Stimulated activated naive B cell treated with anti-CD40 and anti-IgM and Interleukin-4, amounts not matched to agents 10 μg/mL and 1 μg/mL and 100 μg/mL, for 72 hours (primary cell): Measurements from ENCODE around the gene XPNPEP1.
A peak's percentile ranks its signal among the peaks of the same experiment; 100 is the strongest.

ENCODE experiments used
- ATAC-seq, 2 donors: fragments of 150-1000 bp; cut with Tn5 transposase; replicated peaks; 2 replicates each; pipeline ENCODE4 v1.10.0; 2021; ENCODE audit warnings: moderate library complexity in 1 of 2
- DNase-seq: peaks from one replicate; pipeline ENCODE4 v3.0.0; 2021
- H3K27ac Mint-ChIP-seq: one replicate; pipeline ENCODE4 v1.8.0; 2022; ENCODE audit warnings: mild to moderate bottlenecking, mixed read lengths
- H3K27me3 Mint-ChIP-seq, 2 donors: one replicate each; pipeline ENCODE4 v1.8.0; 2022; ENCODE audit warnings: mixed read lengths in 2 of 2
- H3K36me3 Mint-ChIP-seq, 2 donors: one replicate each; pipeline ENCODE4 v1.8.0; 2022; ENCODE audit warnings: mixed read lengths in 2 of 2, mild to moderate bottlenecking in 1 of 2
- H3K4me1 Mint-ChIP-seq, 2 donors: one replicate each; pipeline ENCODE4 v1.8.0; 2022; ENCODE audit warnings: mixed read lengths in 2 of 2, mild to moderate bottlenecking in 1 of 2
- H3K4me3 Mint-ChIP-seq, 2 donors: one replicate each; pipeline ENCODE4 v1.8.0; 2022; ENCODE audit warnings: mild to moderate bottlenecking in 2 of 2, mixed read lengths in 2 of 2, moderate library complexity in 1 of 2
- H3K9me3 Mint-ChIP-seq, 2 donors: one replicate each; pipeline ENCODE4 v1.8.0; 2022; ENCODE audit warnings: mixed read lengths in 2 of 2, mild to moderate bottlenecking in 1 of 2

Gene XPNPEP1

DNA sequence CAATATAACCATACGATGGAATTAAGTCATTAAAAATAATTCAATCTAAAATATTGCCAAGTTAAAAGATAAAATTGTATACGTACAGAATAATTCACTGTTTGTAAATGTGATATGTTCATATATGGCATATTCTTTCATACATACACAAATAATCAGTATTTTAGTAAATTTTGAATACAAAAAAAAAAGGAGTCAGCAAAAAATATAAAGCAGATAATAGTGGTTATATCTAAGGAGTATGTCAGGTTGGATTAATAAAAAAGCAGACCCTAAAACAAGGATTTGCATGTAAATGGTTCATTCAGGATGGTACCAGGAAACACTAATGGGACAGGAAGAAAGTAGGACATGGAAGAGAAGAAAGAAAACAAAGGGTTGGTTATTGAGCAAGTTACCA, 59.5 kb downstream of the XPNPEP1 start:
- no peak overlapping the region for H3K4me3 Mint-ChIP-seq

GRCh38 chr10:109862738-109863137, 60.6 kb downstream of the XPNPEP1 start:
- peaks cover 13 to 15% of the 10 kb centered on the region in 2 donors for H3K9me3 Mint-ChIP-seq
- H3K27me3 Mint-ChIP-seq: no peaks in the 10 kb centered on the region
- H3K36me3 Mint-ChIP-seq: peaks cover 66 to 80% of the 10 kb centered on the region in 2 donors
- H3K27ac Mint-ChIP-seq: peak overlapping the region; percentile 51
- H3K4me3 Mint-ChIP-seq: no peak overlapping the region
- DNase-seq (no peak), ATAC-seq (no peak)
- H3K4me1 Mint-ChIP-seq: peaks cover 11 to 17% of the 10 kb centered on the region in 2 donors

More for the DNA sequence above, 59.5 kb downstream of the XPNPEP1 start:
- no peaks in the 10 kb centered on the region for H3K27me3 Mint-ChIP-seq
- peaks cover 71 to 87% of the 10 kb centered on the region in 2 donors for H3K36me3 Mint-ChIP-seq
- peaks cover 11 to 17% of the 10 kb centered on the region in 2 donors for H3K4me1 Mint-ChIP-seq
- ATAC-seq: no peak
- H3K27ac Mint-ChIP-seq: no peak overlapping the region
- DNase-seq: no peak
- H3K9me3 Mint-ChIP-seq: peaks cover 13 to 15% of the 10 kb centered on the region in 2 donors

DNA sequence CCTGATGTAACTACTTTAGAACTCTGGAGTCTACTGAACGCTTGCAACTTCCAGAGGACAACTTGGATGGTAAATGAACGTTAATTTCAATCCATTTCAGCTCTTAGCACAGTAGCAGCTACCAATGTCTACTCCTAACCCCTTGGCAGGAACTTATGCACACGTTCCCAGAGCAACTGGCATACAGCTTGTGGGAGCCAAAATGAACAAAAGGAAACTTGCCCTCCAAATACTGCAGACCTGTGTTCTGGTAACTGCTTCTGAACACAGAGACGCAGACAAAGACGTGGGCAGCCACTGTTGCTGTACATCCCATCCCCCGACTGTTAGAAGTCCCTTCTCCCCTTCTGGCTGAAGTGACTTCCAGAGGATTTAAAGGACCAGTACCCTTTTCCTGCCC, 61.3 kb downstream of the XPNPEP1 start:
- Mint-ChIP-seq H3K9me3 (peaks cover 13 to 15% of the 10 kb centered on the region in 2 donors), H3K4me1 (peaks cover 11 to 17% of the 10 kb centered on the region in 2 donors), H3K4me3 (no peak overlapping the region), H3K27me3 (no peaks in the 10 kb centered on the region), H3K36me3 (peaks cover 60 to 73% of the 10 kb centered on the region in 2 donors), H3K27ac (no peak overlapping the region)
- DNase-seq (no peak), ATAC-seq (no peak)

DNA sequence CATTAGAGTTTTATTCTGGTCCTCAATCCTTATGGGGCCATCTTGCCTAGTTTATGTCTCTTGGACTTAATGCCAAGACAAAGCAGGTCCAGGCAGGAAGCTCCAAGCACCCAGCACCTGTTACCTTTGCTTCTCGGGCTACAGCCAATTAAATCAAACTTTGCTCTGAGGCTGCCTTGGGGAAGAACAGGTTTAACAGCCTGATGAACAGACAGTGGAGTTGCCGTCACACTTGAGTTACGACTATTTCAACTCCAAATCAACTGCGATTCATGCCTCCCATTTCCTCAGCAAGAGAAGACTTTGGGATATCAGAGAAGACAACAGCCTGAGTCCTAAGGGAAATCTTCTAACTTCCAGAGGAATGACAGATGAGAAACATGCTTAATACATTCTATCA, 62.2 kb downstream of the XPNPEP1 start:
- Mint-ChIP-seq H3K4me1 (peaks cover 11 to 17% of the 10 kb centered on the region in 2 donors), H3K9me3 (peaks cover 13 to 15% of the 10 kb centered on the region in 2 donors), H3K36me3 (peaks cover 53 to 66% of the 10 kb centered on the region in 2 donors), H3K4me3 (no peak overlapping the region), H3K27me3 (no peaks in the 10 kb centered on the region), H3K27ac (no peak overlapping the region)
- ATAC-seq: no peak
- DNase-seq: no peak

GRCh38 chr10:109859221-109859620, 64.1 kb downstream of the XPNPEP1 start:
- peaks cover 11 to 17% of the 10 kb centered on the region in 2 donors for H3K4me1 Mint-ChIP-seq

DNA sequence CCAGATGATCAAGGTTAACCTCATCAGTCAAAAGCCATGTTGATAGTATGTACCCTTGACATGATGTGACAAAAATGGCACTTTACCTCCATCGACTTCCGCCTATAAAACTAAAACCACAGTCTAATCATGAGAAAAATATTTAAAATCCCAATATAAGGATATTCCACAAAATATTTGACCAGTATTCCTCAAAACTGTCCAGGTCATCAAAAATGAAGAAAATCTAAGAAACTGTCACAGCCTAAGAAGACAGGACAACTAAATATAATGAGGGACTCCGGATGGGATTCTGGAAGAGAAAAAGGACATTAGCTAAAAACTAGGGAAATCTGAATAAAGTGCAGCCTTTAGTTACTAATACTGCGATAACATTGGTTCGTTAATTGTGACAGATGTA, 67.6 kb downstream of the XPNPEP1 start:
- H3K9me3 Mint-ChIP-seq: peaks cover 0 to 2% of the 10 kb centered on the region in 2 donors
- DNase-seq (no peak), ATAC-seq (no peak)
- H3K27ac Mint-ChIP-seq: no peak overlapping the region
- H3K36me3 Mint-ChIP-seq: peaks cover 17 to 20% of the 10 kb centered on the region in 2 donors
- no peak overlapping the region for H3K4me3 Mint-ChIP-seq
- H3K27me3 Mint-ChIP-seq: peaks cover 13 to 15% of the 10 kb centered on the region in 2 donors
- H3K4me1 Mint-ChIP-seq: peaks cover 16 to 26% of the 10 kb centered on the region in 2 donors

More at GRCh38 chr10:109859221-109859620, 64.1 kb downstream of the XPNPEP1 start:
- no peak overlapping the region for H3K4me3 Mint-ChIP-seq
- no peaks in the 10 kb centered on the region for H3K27me3 Mint-ChIP-seq
- peaks cover 36 to 47% of the 10 kb centered on the region in 2 donors for H3K36me3 Mint-ChIP-seq
- H3K27ac Mint-ChIP-seq: no peak overlapping the region
- no peak for DNase-seq
- peaks cover 13 to 15% of the 10 kb centered on the region in 2 donors for H3K9me3 Mint-ChIP-seq
- no peak for ATAC-seq

GRCh38 chr10:109853921-109854320, 69.4 kb downstream of the XPNPEP1 start:
- Mint-ChIP-seq H3K27ac (no peak overlapping the region), H3K9me3 (no peaks in the 10 kb centered on the region), H3K27me3 (peaks cover 17 to 21% of the 10 kb centered on the region in 2 donors), H3K36me3 (peaks cover 3% of the 10 kb centered on the region in 2 donors), H3K4me3 (no peak overlapping the region), H3K4me1 (peaks cover 6 to 9% of the 10 kb centered on the region in 2 donors)
- DNase-seq: no peak
- ATAC-seq: no peak

DNA sequence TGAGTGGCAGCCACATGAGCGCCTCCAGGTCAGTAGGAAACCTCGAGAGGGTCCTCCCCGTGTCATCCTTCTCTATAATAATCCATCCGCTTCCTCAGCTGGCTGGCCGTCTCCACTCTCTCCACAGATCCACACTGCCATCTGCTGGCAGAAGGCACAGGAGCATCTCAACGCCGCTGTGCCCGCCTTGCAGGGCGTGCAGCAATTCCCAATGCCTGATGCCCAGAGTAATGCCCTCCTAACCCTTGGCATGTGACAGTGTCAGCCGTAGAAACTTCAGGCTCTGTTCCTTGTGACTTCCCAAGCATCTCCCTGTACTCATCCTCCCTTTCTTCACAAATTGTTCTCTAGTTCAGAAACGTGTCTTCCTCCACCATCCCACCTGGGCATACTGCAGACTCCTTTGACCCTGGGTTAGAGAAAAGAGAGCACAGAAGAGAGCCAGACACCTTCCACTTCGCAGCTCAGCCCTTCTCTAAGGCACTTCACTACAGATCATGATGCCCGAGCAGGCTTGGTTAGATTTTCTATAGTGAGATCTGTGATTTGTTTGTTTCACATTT, 70.8 kb downstream of the XPNPEP1 start:
- Mint-ChIP-seq H3K36me3 (no peaks in the 10 kb centered on the region), H3K4me3 (no peak overlapping the region), H3K27me3 (peaks cover 21% of the 10 kb centered on the region in 2 donors), H3K9me3 (no peaks in the 10 kb centered on the region), H3K27ac (no peak overlapping the region), H3K4me1 (peaks cover 6 to 9% of the 10 kb centered on the region in 2 donors)
- ATAC-seq: peak; percentile 84 to 88
- DNase-seq: peak; percentile 46

DNA sequence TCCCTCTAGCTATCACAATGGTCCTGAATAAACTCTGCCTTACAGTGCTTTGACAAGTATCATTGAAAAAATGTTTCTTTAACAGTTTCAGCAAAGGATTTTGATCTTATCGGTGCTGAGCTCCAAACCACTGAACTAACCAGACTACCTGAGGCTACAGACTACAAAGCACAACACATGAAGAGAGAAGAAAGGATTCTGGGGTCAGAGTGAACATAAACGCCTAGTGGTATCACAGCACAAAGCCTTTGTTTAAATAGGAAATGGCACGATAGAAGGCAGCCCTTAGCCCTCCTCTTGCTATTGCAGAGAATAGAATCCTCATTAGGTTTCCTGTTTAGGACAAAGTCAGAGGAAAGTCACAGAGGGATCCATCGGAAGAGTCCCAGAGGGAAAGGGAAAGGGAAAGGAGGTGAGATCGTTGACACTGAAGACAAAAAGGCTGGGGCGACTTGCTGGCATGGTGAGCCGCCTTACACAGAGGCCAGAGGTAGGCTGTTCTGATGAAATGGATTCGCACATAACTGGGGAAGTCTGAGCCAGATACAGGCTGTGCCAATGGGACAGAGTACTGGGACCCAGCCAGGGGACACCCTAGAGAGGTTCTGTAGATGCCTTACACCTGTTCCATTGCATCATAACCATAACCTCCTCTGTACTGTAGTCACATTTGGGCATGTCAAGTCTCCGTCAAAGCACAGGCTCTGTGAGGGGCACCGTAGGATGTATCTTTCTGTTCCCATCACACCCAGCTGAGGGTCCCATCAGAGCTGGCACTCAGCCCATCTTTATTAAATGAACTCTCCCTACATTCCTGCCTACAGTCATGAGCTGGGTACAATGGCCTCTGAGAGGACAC, 71.5 kb downstream of the XPNPEP1 start:
- H3K4me1 Mint-ChIP-seq: peaks cover 6 to 9% of the 10 kb centered on the region in 2 donors
- H3K27ac Mint-ChIP-seq: no peak overlapping the region
- peaks cover 21 to 26% of the 10 kb centered on the region in 2 donors for H3K27me3 Mint-ChIP-seq
- ATAC-seq (no peak), DNase-seq (no peak)
- H3K9me3 Mint-ChIP-seq: no peaks in the 10 kb centered on the region
- no peaks in the 10 kb centered on the region for H3K36me3 Mint-ChIP-seq
- no peak overlapping the region for H3K4me3 Mint-ChIP-seq

DNA sequence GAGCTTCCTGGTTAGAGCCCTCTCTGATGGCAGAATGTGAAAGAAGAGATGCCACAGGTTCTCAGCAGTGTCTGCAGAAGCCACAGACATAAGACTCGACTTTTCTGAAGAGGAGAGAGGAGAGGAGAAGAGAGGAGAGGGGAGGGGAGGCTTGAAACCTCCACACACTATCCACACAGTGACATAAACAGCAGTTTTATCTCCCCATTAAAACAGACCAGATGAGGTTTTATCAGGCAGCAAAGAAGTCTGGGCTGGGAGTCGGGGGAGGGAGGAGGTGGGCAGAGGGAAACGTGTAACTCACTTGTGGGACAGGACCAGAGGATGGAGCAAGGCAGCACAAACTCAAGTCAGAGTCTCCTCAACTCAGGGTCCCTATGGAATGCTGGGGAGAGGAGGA, 76.5 kb downstream of the XPNPEP1 start:
- H3K27ac Mint-ChIP-seq: no peak overlapping the region
- no peaks in the 10 kb centered on the region for H3K36me3 Mint-ChIP-seq
- no peaks in the 10 kb centered on the region for H3K9me3 Mint-ChIP-seq
- ATAC-seq (no peak), DNase-seq (no peak)
- no peak overlapping the region for H3K4me3 Mint-ChIP-seq
- no peaks in the 10 kb centered on the region for H3K4me1 Mint-ChIP-seq
- peaks cover 46 to 48% of the 10 kb centered on the region in 2 donors for H3K27me3 Mint-ChIP-seq

GRCh38 chr10:109845308-109845707, 78.0 kb downstream of the XPNPEP1 start:
- DNase-seq (no peak), ATAC-seq (no peak)
- Mint-ChIP-seq H3K27ac (no peak overlapping the region), H3K4me3 (no peak overlapping the region), H3K9me3 (no peaks in the 10 kb centered on the region), H3K36me3 (no peaks in the 10 kb centered on the region), H3K27me3 (peaks cover 43% of the 10 kb centered on the region in 2 donors), H3K4me1 (no peaks in the 10 kb centered on the region)

DNA sequence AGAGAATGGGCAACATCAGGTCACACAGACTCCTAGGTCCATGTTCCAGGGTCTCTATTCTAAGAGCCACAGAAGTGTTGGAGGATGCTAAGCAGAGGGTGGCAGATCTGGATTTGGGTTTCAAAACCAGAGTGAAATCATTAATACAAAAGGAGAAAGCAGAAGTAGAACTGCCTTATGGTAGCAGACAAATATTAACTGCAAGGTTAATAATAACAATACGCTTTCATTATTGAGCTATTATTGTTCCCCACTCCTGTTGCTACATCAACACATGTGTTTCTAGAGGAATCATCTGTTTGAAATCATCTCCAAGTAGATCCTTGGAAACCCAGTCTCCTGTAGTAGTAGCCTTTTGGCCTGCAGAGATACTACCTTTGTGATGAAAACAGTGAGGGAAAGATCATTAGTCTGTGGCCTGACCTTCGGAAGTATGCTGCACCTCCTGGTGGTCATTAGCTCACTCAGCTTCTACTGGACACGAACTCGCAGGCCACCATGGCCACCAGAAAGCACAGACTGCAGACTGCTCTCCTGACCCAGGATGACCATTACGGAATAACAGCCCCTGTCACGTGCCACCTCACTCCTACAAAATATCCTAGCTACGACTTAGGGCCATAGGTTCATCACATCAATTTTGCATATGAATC, 84.6 kb downstream of the XPNPEP1 start:
- peaks cover 36 to 37% of the 10 kb centered on the region in 2 donors for H3K27me3 Mint-ChIP-seq
- H3K27ac Mint-ChIP-seq: no peak overlapping the region

GRCh38 chr10:109837384-109837783, 85.9 kb downstream of the XPNPEP1 start:
- DNase-seq (no peak), ATAC-seq (no peak)
- Mint-ChIP-seq H3K36me3 (peaks cover 0 to 3% of the 10 kb centered on the region in 2 donors), H3K4me1 (no peaks in the 10 kb centered on the region), H3K27me3 (peaks cover 29 to 33% of the 10 kb centered on the region in 2 donors), H3K9me3 (peaks cover 2 to 9% of the 10 kb centered on the region in 2 donors), H3K27ac (no peak overlapping the region), H3K4me3 (no peak overlapping the region)

More for the DNA sequence above, 84.6 kb downstream of the XPNPEP1 start:
- no peaks in the 10 kb centered on the region for H3K4me1 Mint-ChIP-seq
- ATAC-seq: no peak
- no peaks in the 10 kb centered on the region for H3K9me3 Mint-ChIP-seq
- H3K36me3 Mint-ChIP-seq: no peaks in the 10 kb centered on the region
- no peak overlapping the region for H3K4me3 Mint-ChIP-seq
- no peak for DNase-seq

DNA sequence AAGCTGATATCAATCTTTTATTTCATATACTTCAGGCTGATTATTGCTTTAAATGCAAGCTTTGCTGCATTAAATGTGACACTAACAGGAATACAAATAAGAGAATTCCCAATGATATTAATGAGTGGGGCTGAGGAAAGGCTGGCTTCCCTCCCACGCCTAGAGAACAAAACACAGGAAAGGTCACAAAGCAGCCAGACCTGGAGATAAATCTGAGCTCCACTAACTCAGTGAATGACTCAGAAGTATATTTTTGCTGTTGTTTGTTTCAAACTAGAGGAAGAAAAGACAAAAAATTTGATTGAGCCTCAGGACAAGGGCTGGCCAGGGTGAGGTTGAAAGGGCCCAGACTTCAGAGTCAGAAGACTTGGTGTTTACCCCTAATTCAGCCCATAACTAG, 88.1 kb downstream of the XPNPEP1 start:
- H3K4me1 Mint-ChIP-seq: no peaks in the 10 kb centered on the region
- peaks cover 22 to 36% of the 10 kb centered on the region in 2 donors for H3K27me3 Mint-ChIP-seq
- peaks cover 7 to 15% of the 10 kb centered on the region in 2 donors for H3K9me3 Mint-ChIP-seq
- H3K36me3 Mint-ChIP-seq: peaks cover 0 to 3% of the 10 kb centered on the region in 2 donors
- no peak for ATAC-seq
- H3K27ac Mint-ChIP-seq: no peak overlapping the region
- no peak for DNase-seq
- no peak overlapping the region for H3K4me3 Mint-ChIP-seq
